Measurements from ENCODE around the gene NUTM2B.
"Not testable (repeated sequence)": the region's sequence is repeated elsewhere in the genome, so short reads cannot be mapped to it uniquely, and the experiment has no call there.

Gene NUTM2B

GRCh38 chr10:79702927-79703326 lies at the start of gene NUTM2B:
NUTM2B (plus strand) TSS chr10:79703227; CDS start chr10:79703610, 383 bp downstream.
- FAIRE-seq; DNase-seq (ENCODE audit: insufficient read length, low spot score): not testable (repeated sequence)

GRCh38 chr10:79663287-79663686 lies 39.7 kb upstream of the NUTM2B start:
- not testable (repeated sequence) for FAIRE-seq; DNase-seq (ENCODE audit: insufficient read length, low spot score)

GRCh38 chr10:79664686-79665085 lies 38.3 kb upstream of the NUTM2B start:
- not testable (repeated sequence) for FAIRE-seq; DNase-seq (ENCODE audit: insufficient read length, low spot score)

GRCh38 chr10:79669248-79669788 lies 33.7 kb upstream of the NUTM2B start:
- not testable (repeated sequence) for FAIRE-seq; DNase-seq (ENCODE audit: insufficient read length, low spot score)

GRCh38 chr10:79674878-79675277 lies 28.1 kb upstream of the NUTM2B start:
- DNase-seq (ENCODE audit: insufficient read length, low spot score); FAIRE-seq: not testable (repeated sequence)

GRCh38 chr10:79683026-79683883 lies 19.8 kb upstream of the NUTM2B start:
- not testable (repeated sequence) for FAIRE-seq; DNase-seq (ENCODE audit: insufficient read length, low spot score)

- DNase-seq (ENCODE audit: insufficient read length, low spot score); FAIRE-seq: not testable (repeated sequence)
Measured at GRCh38 chr10:79683884-79684720, 18.9 kb upstream of the NUTM2B start.

GRCh38 chr10:79685044-79685685 lies 17.9 kb upstream of the NUTM2B start:
- FAIRE-seq = not testable (repeated sequence)

GRCh38 chr10:79686595-79686994 lies 16.4 kb upstream of the NUTM2B start:
- not testable (repeated sequence) for DNase-seq (ENCODE audit: insufficient read length, low spot score); FAIRE-seq

More at GRCh38 chr10:79685044-79685685, 17.9 kb upstream of the NUTM2B start:
- DNase-seq (ENCODE audit: insufficient read length, low spot score) = not testable (repeated sequence)

- not testable (repeated sequence) for FAIRE-seq
Measured at GRCh38 chr10:79687406-79688150, 15.4 kb upstream of the NUTM2B start.

GRCh38 chr10:79688798-79689197 lies 14.2 kb upstream of the NUTM2B start:
- not testable (repeated sequence) for FAIRE-seq; DNase-seq (ENCODE audit: insufficient read length, low spot score)

More at GRCh38 chr10:79687406-79688150, 15.4 kb upstream of the NUTM2B start:
- not testable (repeated sequence) for DNase-seq (ENCODE audit: insufficient read length, low spot score)

GRCh38 chr10:79696596-79696995 lies 6.4 kb upstream of the NUTM2B start:
- FAIRE-seq = not testable (repeated sequence)

GRCh38 chr10:79697141-79697540 lies 5.9 kb upstream of the NUTM2B start:
- DNase-seq (ENCODE audit: insufficient read length, low spot score); FAIRE-seq: not testable (repeated sequence)

More at GRCh38 chr10:79696596-79696995, 6.4 kb upstream of the NUTM2B start:
- DNase-seq (ENCODE audit: insufficient read length, low spot score) = not testable (repeated sequence)

- DNase-seq (ENCODE audit: insufficient read length, low spot score); FAIRE-seq: not testable (repeated sequence)
Measured at GRCh38 chr10:79700381-79700944, 2.6 kb upstream of the NUTM2B start.

GRCh38 chr10:79707017-79707416 lies 4.0 kb downstream of the NUTM2B start:
- DNase-seq (ENCODE audit: insufficient read length, low spot score); FAIRE-seq: not testable (repeated sequence)

GRCh38 chr10:79714976-79715375 lies 11.9 kb downstream of the NUTM2B start:
- not testable (repeated sequence) for DNase-seq (ENCODE audit: insufficient read length, low spot score); FAIRE-seq

GRCh38 chr10:79716917-79717579 lies 14.0 kb downstream of the NUTM2B start:
- not testable (repeated sequence) for FAIRE-seq

GRCh38 chr10:79720000-79720399 lies 17.0 kb downstream of the NUTM2B start:
- not testable (repeated sequence) for DNase-seq (ENCODE audit: insufficient read length, low spot score); FAIRE-seq

More at GRCh38 chr10:79716917-79717579, 14.0 kb downstream of the NUTM2B start:
- not testable (repeated sequence) for DNase-seq (ENCODE audit: insufficient read length, low spot score)

All from HTR-8/SVneo (cell line).